Measurements from ENCODE around the gene KPNA4. TPM values are rescaled to one million over a fixed set of nuclear protein-coding genes. Genes with fewer than 3 reads are reported as not detected.
A peak's percentile ranks its signal among the peaks of the same experiment; 100 is the strongest.

Gene KPNA4
- total RNA-seq, 6 donors from 2014 or later, result 12.6 to 51.7 (median 33.0) TPM

- Histone ChIP-seq H3K9me3 (no peaks in the 10 kb centered on the region), H3K4me1 (peaks cover 0 to 14% (median 10%) of the 10 kb centered on the region in 4 donors), H3K27ac (no peak overlapping the region), H3K36me3 (no peaks in the 10 kb centered on the region), H3K27me3 (peaks cover 0 to 7% (median 0%) of the 10 kb centered on the region in 4 donors), H3K4me3 (no peak overlapping the region)
- WGBS, 2 donors, result 63 to 72% methylated on average over 3 of the region's 3 CpGs
- no peak for TF ChIP-seq EP300 (IDR thresholded peaks at IDR 0.05)
- no peak for TF ChIP-seq CTCF (IDR thresholded peaks at IDR 0.05)
- TF ChIP-seq POLR2A (IDR thresholded peaks at IDR 0.05), result no peak
- no peak for TF ChIP-seq POLR2AphosphoS5 (IDR thresholded peaks at IDR 0.05)
- ATAC-seq (ENCODE audit: low FRiP score in 2 of 2) (no peak), DNase-seq (no peak)
Observed at GRCh38 chr3:160450846-160451245, 114.5 kb downstream of the KPNA4 start.

DNA sequence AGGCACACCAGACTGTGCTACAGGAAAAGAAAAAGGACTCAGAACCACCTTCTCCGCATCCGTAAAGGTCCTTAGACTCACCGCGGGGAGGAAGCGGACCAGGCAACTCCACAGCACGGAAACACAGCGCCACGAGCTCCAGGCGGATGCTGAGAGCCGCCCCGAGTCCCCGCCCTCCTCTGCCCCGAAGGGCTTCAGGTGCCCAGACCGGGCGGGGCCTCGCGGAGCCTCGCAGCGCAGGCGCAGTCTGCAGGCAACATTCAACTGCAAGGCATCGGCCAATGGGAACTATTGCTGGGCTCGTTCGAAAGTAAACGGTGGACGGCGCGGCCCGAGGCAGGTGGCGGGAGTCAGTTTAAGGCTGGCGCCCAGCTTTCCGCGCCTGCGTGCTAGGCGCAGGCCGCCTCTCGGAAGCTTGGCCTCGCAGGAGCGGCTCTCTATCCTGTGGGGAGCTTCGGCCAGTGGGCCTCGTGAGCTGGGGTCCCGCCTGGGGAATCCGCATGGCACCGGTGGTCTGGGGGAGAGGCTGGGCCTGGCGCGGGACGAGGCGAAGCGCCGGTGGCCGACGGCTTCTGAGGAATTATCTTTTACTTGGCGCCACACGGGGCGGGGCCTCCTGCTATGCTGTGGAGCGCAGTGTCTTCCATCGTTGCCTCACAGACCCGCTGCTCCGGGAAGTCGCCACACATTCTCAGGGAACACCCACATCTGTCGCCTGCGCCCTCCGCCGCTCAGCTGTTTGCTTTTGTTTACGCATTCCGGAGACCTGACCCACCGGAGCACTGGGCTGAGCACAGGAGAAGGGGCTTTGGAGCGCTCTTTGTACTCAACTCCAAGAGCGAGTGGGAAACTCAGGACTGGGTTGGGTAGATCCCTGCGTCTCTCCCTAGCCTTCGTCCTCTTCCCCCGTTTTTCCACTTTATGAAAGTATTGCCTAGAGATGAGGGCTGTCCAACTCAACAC lies 115.5 kb downstream of the KPNA4 start, which contains the start of gene TRIM59:
TRIM59 (minus strand) TSS at position 151 of the 963 bp plus-strand sequence. CDS start 10,603 bp downstream, outside the sequence.
- DNase-seq, result peak; percentile 97 to 98
- Histone ChIP-seq H3K4me3 (peak within 1 kb of the TSS; percentile 22 to 60 (median 56)), H3K4me1 (peaks cover 0 to 14% (median 10%) of the 10 kb centered on the region in 4 donors), H3K9me3 (no peaks in the 10 kb centered on the region), H3K27me3 (peaks cover 0 to 7% (median 0%) of the 10 kb centered on the region in 4 donors), H3K36me3 (no peaks in the 10 kb centered on the region), H3K27ac (peak within 1 kb of the TSS; percentile 58 to 82 (median 73))
- WGBS, 2 donors, result 15 to 24% methylated on average over 23 to 70 of the region's 71 CpGs
- ATAC-seq (ENCODE audit: low FRiP score in 2 of 2), result peak; percentile 95 to 96
- peak in 1 of 4 donors; percentile 68 for TF ChIP-seq POLR2A (IDR thresholded peaks at IDR 0.05)
- peak; percentile 2 to 54 for TF ChIP-seq POLR2AphosphoS5 (IDR thresholded peaks at IDR 0.05)
- TF ChIP-seq EP300 (IDR thresholded peaks at IDR 0.05), result no peak
- no peak for TF ChIP-seq CTCF (IDR thresholded peaks at IDR 0.05)

DNA sequence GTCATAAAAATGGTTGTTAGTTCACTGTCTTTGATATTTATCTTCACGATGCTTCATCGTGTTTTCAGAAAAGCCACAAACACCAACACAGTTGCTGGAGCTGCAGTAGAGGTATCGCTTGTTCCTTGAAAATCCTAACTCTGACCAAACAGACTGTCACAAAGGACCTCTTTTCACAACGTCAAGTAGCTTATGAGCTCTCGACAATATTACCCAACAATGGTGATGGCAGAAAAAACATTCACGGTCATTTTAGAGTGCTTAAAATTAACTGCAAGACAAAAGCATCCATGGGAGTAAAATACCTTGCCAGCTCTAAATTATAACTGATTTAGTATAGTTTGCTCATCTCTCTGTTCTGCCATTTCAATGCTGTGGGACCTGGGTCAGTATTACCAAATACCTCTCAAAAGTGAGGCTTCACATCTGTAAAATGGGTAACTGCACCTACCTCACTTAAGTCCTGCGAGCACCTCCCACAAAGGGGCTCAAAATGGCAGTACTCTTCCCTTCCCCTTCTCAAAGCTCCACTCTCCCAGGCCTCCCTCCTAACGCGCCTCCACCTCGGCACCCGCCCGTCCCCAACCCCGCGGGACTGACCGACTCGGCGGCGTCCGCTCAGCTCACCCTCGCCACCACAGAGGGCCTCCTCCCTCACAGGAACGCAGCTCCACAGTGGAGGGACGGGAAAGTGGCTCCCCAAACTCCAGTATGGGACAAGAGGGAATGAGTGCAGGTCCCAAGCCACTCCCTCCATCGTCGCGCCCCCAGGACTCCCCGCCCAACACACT lies 116.3 kb downstream of the KPNA4 start:
- peak overlapping the region; percentile 22 to 60 (median 56) for H3K4me3 ChIP-seq
- TF ChIP-seq EP300 (IDR thresholded peaks at IDR 0.05) (no peak), POLR2A (IDR thresholded peaks at IDR 0.05) (no peak), CTCF (IDR thresholded peaks at IDR 0.05) (no peak), POLR2AphosphoS5 (IDR thresholded peaks at IDR 0.05) (no peak)
- peaks cover 0 to 14% (median 10%) of the 10 kb centered on the region in 4 donors for H3K4me1 ChIP-seq
- ATAC-seq (ENCODE audit: low FRiP score in 2 of 2) (peak; percentile 66 to 81), DNase-seq (peak in 1 of 2 donors; percentile 89)
- no peaks in the 10 kb centered on the region for H3K36me3 ChIP-seq
- H3K27ac ChIP-seq, result peak overlapping the region; percentile 58 to 82 (median 73)
- peaks cover 0 to 7% (median 0%) of the 10 kb centered on the region in 4 donors for H3K27me3 ChIP-seq
- H3K9me3 ChIP-seq, result no peaks in the 10 kb centered on the region
- 4 to 12% methylated on average over 22 to 23 of the region's 26 CpGs for WGBS, 2 donors

DNA sequence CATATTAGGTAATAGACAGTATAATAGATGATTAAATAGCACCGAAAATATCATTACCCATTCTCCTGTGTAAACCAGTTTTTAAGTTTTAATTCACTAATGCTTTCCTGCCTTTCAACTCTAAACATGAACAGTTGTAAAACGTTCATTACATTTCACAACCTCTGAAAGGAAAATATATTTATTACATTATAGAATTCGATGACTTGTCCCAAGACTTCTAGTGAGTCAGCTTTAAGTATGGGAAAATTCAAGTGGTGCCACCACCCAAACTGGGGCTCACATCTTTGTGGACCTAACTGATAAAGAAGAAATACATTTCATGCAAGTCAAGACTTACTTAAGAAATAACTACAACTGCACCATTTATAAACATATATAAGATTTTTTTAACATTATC lies 117.8 kb downstream of the KPNA4 start:
- Histone ChIP-seq H3K27me3 (peaks cover 0 to 7% (median 0%) of the 10 kb centered on the region in 4 donors), H3K9me3 (no peaks in the 10 kb centered on the region), H3K4me1 (peaks cover 0 to 14% (median 10%) of the 10 kb centered on the region in 4 donors), H3K36me3 (no peaks in the 10 kb centered on the region), H3K4me3 (no peak overlapping the region), H3K27ac (no peak overlapping the region)
- ATAC-seq (ENCODE audit: low FRiP score in 2 of 2) (no peak), DNase-seq (no peak)
- WGBS, 2 donors, result 51 to 55% methylated on average over 3 of the region's 3 CpGs
- TF ChIP-seq POLR2A (IDR thresholded peaks at IDR 0.05) (no peak), POLR2AphosphoS5 (IDR thresholded peaks at IDR 0.05) (no peak), CTCF (IDR thresholded peaks at IDR 0.05) (no peak), EP300 (IDR thresholded peaks at IDR 0.05) (no peak)
